ENCODE data around the gene CUEDC2. TPM values are rescaled to one million over a fixed set of nuclear protein-coding genes. Genes with fewer than 3 reads are reported as not detected.

Gene CUEDC2
- total RNA-seq, 1 donor from 2014 or later = 118 TPM

DNA sequence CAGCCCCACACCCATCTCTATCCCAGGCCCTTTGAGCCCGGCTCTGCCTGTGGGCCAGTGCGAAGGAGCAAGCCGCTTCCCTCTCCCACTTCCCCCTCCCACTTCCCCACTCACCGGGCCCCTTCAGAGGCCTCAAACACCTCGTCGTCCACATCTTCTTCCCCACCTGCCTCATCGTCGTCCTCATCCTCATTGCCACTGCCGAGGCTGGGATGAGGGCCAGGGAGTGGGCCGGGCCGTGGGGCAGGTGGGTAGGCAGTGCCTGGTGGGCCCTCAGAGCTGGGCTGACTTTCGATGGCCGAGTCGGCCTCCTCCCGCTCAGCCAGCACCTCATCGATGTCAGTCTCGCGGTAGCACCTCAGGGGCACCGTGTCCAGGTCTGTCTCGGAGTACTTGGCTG is 17.6 kb downstream of the CUEDC2 start:
- Mint-ChIP-seq H3K4me3 (peak overlapping the region; percentile 74), H3K27me3 (ENCODE audit: low read depth) (peaks cover 13% of the 10 kb centered on the region), H3K4me1 (peaks cover 80% of the 10 kb centered on the region), H3K9me3 (no peaks in the 10 kb centered on the region), H3K36me3 (ENCODE audit: low read depth) (no peaks in the 10 kb centered on the region), H3K27ac (ENCODE audit: unreplicated experiment) (peak overlapping the region; percentile 69)
- TF ChIP-seq, protein P1, sequence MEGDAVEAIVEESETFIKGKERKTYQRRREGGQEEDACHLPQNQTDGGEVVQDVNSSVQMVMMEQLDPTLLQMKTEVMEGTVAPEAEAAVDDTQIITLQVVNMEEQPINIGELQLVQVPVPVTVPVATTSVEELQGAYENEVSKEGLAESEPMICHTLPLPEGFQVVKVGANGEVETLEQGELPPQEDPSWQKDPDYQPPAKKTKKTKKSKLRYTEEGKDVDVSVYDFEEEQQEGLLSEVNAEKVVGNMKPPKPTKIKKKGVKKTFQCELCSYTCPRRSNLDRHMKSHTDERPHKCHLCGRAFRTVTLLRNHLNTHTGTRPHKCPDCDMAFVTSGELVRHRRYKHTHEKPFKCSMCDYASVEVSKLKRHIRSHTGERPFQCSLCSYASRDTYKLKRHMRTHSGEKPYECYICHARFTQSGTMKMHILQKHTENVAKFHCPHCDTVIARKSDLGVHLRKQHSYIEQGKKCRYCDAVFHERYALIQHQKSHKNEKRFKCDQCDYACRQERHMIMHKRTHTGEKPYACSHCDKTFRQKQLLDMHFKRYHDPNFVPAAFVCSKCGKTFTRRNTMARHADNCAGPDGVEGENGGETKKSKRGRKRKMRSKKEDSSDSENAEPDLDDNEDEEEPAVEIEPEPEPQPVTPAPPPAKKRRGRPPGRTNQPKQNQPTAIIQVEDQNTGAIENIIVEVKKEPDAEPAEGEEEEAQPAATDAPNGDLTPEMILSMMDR (conservative IDR thresholded peaks at IDR 0.05) = no peak
- no peak for DNase-seq (ENCODE audit: low read depth, low spot score)

DNA sequence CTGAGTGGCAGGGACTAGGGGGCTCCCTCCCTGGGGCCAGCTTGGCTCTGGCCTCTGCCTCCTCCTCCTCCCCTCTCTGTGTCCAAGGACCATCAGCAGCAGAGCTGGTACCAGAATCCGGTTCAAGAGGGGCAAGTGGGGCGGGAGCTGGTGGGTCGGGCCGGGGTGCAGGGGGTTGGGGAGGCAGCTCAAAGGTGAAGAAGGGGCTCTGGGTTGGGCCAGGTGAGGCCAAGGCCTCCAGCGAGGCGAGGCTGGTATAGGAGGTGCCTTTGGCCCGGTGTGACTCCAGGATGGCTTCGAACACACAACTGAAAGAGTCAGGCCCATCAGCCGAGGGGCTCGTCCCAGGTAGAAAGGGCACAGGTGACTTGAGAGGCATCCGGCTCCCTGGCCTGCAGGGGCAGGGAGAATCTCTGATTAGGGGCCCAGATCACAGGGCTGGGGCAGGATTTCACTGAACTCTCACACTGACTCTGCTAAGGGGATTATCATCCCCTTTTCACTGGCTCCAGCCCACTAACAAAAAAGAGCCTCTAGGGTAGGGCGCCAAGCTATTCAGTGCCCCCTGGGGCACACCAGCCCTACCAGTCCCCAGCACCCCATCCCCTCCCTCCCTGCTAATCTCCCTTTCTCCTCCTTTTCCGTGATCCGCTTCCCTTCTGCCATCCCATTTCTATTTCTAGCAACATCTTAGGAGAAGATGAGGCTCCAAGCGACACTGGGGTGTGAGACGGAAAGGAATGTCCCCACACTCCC is 18.4 kb downstream of the CUEDC2 start:
- Mint-ChIP-seq H3K4me3 (peak overlapping the region; percentile 74), H3K9me3 (no peaks in the 10 kb centered on the region), H3K27me3 (ENCODE audit: low read depth) (peaks cover 13% of the 10 kb centered on the region), H3K36me3 (ENCODE audit: low read depth) (no peaks in the 10 kb centered on the region), H3K4me1 (peaks cover 79% of the 10 kb centered on the region), H3K27ac (ENCODE audit: unreplicated experiment) (peak overlapping the region; percentile 69)
- no peak for DNase-seq (ENCODE audit: low read depth, low spot score)
- TF ChIP-seq, protein P1 (conservative IDR thresholded peaks at IDR 0.05) = no peak

DNA sequence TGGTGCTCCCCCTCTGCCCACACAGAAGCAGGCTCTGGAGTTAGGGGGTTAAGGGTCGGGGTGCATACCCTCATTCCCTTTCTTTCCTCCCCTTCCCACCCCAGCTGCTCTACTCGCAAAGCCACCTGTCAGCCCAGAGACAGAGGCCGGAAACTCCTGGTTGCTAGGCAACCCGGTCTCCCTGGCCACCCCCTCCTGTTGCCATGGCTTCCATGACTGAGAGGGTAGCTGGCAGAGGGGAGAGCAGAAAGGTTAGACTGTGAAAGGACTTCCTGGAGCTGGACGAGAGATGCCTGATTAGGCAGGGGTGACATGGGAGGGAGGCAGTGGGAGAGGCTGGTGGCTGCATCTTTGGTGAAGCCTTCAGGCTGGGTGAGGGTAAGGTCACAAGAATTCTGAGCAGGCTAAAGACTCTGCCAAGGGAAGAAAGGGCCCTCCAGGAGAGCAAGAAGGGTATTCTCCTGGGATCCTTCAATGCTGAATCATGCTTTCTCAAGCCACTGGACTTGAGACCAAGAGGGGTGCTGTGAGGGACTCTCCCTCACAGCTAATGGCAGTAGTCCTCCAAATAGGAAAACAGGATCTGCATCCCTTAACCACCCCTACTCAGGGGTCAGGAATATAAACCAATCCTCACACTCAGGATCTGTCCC is 19.2 kb downstream of the CUEDC2 start:
- Mint-ChIP-seq H3K9me3 (no peaks in the 10 kb centered on the region), H3K27ac (ENCODE audit: unreplicated experiment) (peak overlapping the region; percentile 95), H3K27me3 (ENCODE audit: low read depth) (peaks cover 16% of the 10 kb centered on the region), H3K4me3 (peak overlapping the region; percentile 73), H3K36me3 (ENCODE audit: low read depth) (no peaks in the 10 kb centered on the region), H3K4me1 (peaks cover 77% of the 10 kb centered on the region)
- DNase-seq (ENCODE audit: low read depth, low spot score) = peak; percentile 67
- TF ChIP-seq, protein P1 (conservative IDR thresholded peaks at IDR 0.05) = no peak

DNA sequence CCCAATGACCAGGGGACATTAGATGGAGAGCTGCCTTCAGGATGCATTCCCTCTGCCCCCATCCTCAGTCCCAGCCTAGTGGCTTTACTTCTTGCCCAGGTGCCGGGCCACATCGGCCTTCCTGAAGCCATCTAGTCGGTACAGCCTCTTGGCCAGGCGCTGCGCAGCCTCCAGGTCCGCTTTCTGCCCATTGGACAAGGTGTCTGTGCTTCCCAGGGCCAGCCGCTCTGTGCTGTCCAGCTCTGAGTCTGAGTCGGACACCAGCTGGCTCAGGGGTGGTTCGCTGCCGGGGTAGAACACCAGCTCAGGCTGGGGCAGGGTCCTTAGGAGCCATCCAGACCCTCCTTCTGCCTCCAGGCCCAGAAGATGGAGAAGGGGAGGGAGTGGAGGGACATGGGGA is 20.1 kb downstream of the CUEDC2 start:
- Mint-ChIP-seq H3K4me3 (peak overlapping the region; percentile 73), H3K4me1 (peaks cover 79% of the 10 kb centered on the region), H3K27ac (ENCODE audit: unreplicated experiment) (peak overlapping the region; percentile 96), H3K27me3 (ENCODE audit: low read depth) (peaks cover 18% of the 10 kb centered on the region), H3K9me3 (no peaks in the 10 kb centered on the region), H3K36me3 (ENCODE audit: low read depth) (no peaks in the 10 kb centered on the region)
- DNase-seq (ENCODE audit: low read depth, low spot score) = no peak
- TF ChIP-seq, protein P1 (conservative IDR thresholded peaks at IDR 0.05) = no peak

DNA sequence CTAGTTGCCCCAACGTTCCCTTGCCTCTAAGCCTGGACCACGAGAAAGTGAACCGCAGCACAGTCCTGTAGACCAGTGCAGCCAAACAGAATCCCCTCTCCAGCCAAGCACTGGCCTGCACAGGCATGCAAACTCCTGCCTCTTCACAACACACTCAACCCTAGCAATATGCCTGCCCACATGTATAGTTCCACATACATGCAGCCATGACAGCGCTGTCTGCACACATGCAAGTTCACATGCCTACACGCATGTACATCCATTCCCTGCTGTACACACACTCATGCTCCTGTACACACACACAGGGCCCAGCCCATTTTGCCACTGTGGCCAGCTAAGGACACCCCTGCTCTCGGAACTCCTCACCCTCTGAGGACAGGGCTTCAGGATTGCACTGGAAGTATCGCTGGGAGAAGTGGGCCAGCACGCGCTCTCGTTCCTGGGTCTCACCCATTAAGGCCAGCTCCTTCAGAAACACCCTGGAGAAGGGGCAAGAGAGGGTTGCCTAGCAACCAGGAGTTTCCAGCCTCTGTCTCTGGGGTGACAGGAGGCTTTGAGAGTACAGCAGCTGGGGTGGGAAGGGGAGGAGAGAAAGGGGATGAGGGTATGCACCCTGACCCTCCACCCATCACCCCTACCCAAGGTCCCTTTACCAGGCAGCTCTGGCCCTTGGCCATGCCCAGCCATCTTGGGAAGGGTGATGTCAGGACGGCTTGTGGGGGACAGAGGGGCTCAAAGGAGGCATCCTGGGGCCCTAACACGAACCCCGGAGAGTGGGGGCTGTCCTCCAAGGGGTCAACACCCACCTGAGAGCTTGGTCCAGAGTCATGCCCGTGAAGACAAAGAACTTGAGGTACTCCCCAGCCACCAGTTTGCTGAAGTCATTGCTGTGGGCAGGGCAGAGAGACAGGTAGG is 20.8 kb downstream of the CUEDC2 start:
- H3K4me1 Mint-ChIP-seq = peaks cover 81% of the 10 kb centered on the region

More for the DNA sequence above, 20.8 kb downstream of the CUEDC2 start:
- Mint-ChIP-seq H3K4me3 (peak overlapping the region; percentile 87), H3K27ac (ENCODE audit: unreplicated experiment) (peak overlapping the region; percentile 96), H3K27me3 (ENCODE audit: low read depth) (peaks cover 18% of the 10 kb centered on the region), H3K9me3 (no peaks in the 10 kb centered on the region), H3K36me3 (ENCODE audit: low read depth) (no peaks in the 10 kb centered on the region)
- no peak for DNase-seq (ENCODE audit: low read depth, low spot score)
- TF ChIP-seq, protein P1 (conservative IDR thresholded peaks at IDR 0.05) = no peak

Data from neural crest cell (in vitro differentiated cells).